Fibroblast of skin of left biceps (primary cell): Measurements from ENCODE around the gene CHST14.
"Not testable (repeated sequence)": the region's sequence is repeated elsewhere in the genome, so short reads cannot be mapped to it uniquely, and the experiment has no call there.

ENCODE experiments used
- DNase-seq, 2 experiments: peaks; one replicate each; pipeline ENCODE4 v3.0.0-alpha.2; 2013; ENCODE audit warnings: low read depth in 2 of 2

Gene CHST14

GRCh38 chr15:40440743-40441564 lies 29.8 kb upstream of the CHST14 start, which contains the start of gene BAHD1:
Gene BAHD1 (plus strand): TSS chr15:40440953. CDS start chr15:40458465, 17,512 bp downstream.
- peak; percentile 85 to 86 for DNase-seq

GRCh38 chr15:40441565-40442531 lies 28.9 kb upstream of the CHST14 start:
- DNase-seq, result no peak

- no peak for DNase-seq
Measured at GRCh38 chr15:40443255-40443654, 27.5 kb upstream of the CHST14 start.

GRCh38 chr15:40443846-40444245 lies 26.9 kb upstream of the CHST14 start:
- DNase-seq, result no peak

GRCh38 chr15:40444736-40445135 lies 26.0 kb upstream of the CHST14 start:
- no peak for DNase-seq

GRCh38 chr15:40445421-40445922 lies 25.3 kb upstream of the CHST14 start:
- DNase-seq, result no peak

GRCh38 chr15:40446144-40446543 lies 24.6 kb upstream of the CHST14 start:
- DNase-seq, result no peak

GRCh38 chr15:40448354-40448753 lies 22.4 kb upstream of the CHST14 start:
- no peak for DNase-seq

- no peak for DNase-seq
Measured at GRCh38 chr15:40449275-40449674, 21.5 kb upstream of the CHST14 start.

GRCh38 chr15:40450047-40450446 lies 20.7 kb upstream of the CHST14 start:
- no peak for DNase-seq

- no peak for DNase-seq
Measured at GRCh38 chr15:40451527-40452158, 19.1 kb upstream of the CHST14 start.

GRCh38 chr15:40452296-40453090 lies 18.3 kb upstream of the CHST14 start:
- no peak for DNase-seq

- not testable (repeated sequence) for DNase-seq
Measured at GRCh38 chr15:40453941-40454340, 16.8 kb upstream of the CHST14 start.

GRCh38 chr15:40454904-40455391 lies 15.8 kb upstream of the CHST14 start:
- no peak for DNase-seq

GRCh38 chr15:40456299-40456712 lies 14.5 kb upstream of the CHST14 start:
- no peak for DNase-seq

- DNase-seq, result no peak
Measured at GRCh38 chr15:40456738-40457137, 14.0 kb upstream of the CHST14 start.

GRCh38 chr15:40458495-40459371 lies 12.1 kb upstream of the CHST14 start:
- DNase-seq, result no peak

GRCh38 chr15:40459391-40460015 lies 11.3 kb upstream of the CHST14 start:
- DNase-seq, result no peak

GRCh38 chr15:40460404-40460803 lies 10.4 kb upstream of the CHST14 start:
- no peak for DNase-seq
